K562 (cell line): Measurements from ENCODE around the gene PLEKHA8. TPM values are rescaled to one million over a fixed set of nuclear protein-coding genes. Genes with fewer than 3 reads are reported as not detected.

Experiments used
- BACH1 ChIP-seq: fragments of 200-800 bp; sonication (Bioruptor generic); IDR thresholded peaks from 2 replicates; pipeline ENCODE4 v1.6.1; 2016; ENCODE audit warnings: missing genetic modification characterization, missing compliant biosample characterization
- CBFA2T2 ChIP-seq: fragments of 450-650 bp; conservative IDR thresholded peaks from 2 replicates; pipeline ENCODE4 v1.6.1; 2017; ENCODE audit warnings: mild to moderate bottlenecking
- JUND ChIP-seq, 2 experiments: IDR thresholded peaks; 2 replicates in 1 of 2; 3 replicates in 1 of 2; pipeline ENCODE4 v1.6.1; 2011; ENCODE audit warnings: borderline replicate concordance in 2 of 2, low read depth in 2 of 2, low read length in 2 of 2, improper control_type of control experiment in 1 of 2, missing biosample characterization in 1 of 2, missing genetic modification characterization in 1 of 2, missing genetic modification reagents in 1 of 2
- NFIX ChIP-seq: fragments of 250-450 bp; sonication (Bioruptor Pico); IDR thresholded peaks from 2 replicates; pipeline ENCODE4 v1.4.0; 2020; ENCODE audit warnings: low read depth, mild to moderate bottlenecking, moderate library complexity
- PATZ1 ChIP-seq: fragments of 250-450 bp; sonication (Bioruptor Pico); IDR thresholded peaks from 2 replicates; pipeline ENCODE4 v1.5.0; 2020; ENCODE audit warnings: mild to moderate bottlenecking, borderline replicate concordance
- THAP12 ChIP-seq: fragments of 250-450 bp; sonication (Bioruptor Pico); IDR thresholded peaks from 2 replicates; pipeline ENCODE4 v1.9.0; 2021; ENCODE audit warnings: mild to moderate bottlenecking, inconsistent platforms
- ZBTB17 ChIP-seq: fragments of 450-650 bp; formaldehyde crosslinking; IDR thresholded peaks from 2 replicates; pipeline ENCODE4 v1.4.0; 2020; ENCODE audit warnings: mild to moderate bottlenecking
- ZC3H11A ChIP-seq: IDR thresholded peaks from 2 replicates; pipeline ENCODE4 v1.6.1; 2012; ENCODE audit warnings: low read depth, low read length, improper control_type of control experiment
- ZKSCAN8 ChIP-seq: fragments of 200-800 bp; sonication (Bioruptor generic); IDR thresholded peaks from 2 replicates; pipeline ENCODE4 v1.6.1; 2016; ENCODE audit warnings: missing genetic modification characterization, missing compliant biosample characterization
- polyA plus RNA-seq, 8 experiments: library from polyadenylated mRNA; depleted of rRNA in 4 of 8; stranded (reverse) in 5 of 8; unstranded in 3 of 8; fragments of >200 nt; fragmentation: Nextera tagmentation in 2 of 8; fragmentation: Illumina TruSeq in 1 of 8; extraction: Ambion mirVana in 2 of 8; extraction: Trizol in 1 of 8; gene quantifications; 2 replicates each; pipeline versions ENCODE4 v1.2.1 to v1.2.3, GENCODE V29; 2011 to 2014; ENCODE audit warnings: inconsistent platforms in 1 of 8, missing spikeins in 1 of 8
- total RNA-seq, 7 experiments: library from RNA; depleted of rRNA in 6 of 7; stranded (reverse); fragments of >200 nt in 6 of 7; fragmentation: Illumina TruSeq in 2 of 7; extraction: Trizol in 2 of 7; gene quantifications; 2 replicates each; pipeline versions ENCODE4 v1.2.1 to v1.2.3, GENCODE V29; 2011 to 2021; ENCODE audit warnings: low replicate concordance in 1 of 7

PLEKHA8 gene
- total and polyA plus RNA-seq, 9 of the 15 experiments (the other 6 are each of a cell fraction or from before 2014, with no cell fraction given) = 3.2 to 16.3 (median 11.8) TPM

- TF ChIP-seq ZBTB17 (CRISPR knock-in tag) (no peak), ZC3H11A (no peak), NFIX (CRISPR knock-in tag) (no peak), CBFA2T2 (no peak), ZKSCAN8 (CRISPR knock-in tag) (no peak), PATZ1 (no peak), BACH1 (no peak), JUND (IDR thresholded peaks at IDR 0.05; ENCODE audit: borderline replicate concordance, low read depth, low read length) (no peak), JUND (tag; IDR thresholded peaks at IDR 0.05; ENCODE audit: borderline replicate concordance, low read depth, low read length) (no peak), THAP12 (CRISPR knock-in tag) (no peak)
Observed at GRCh38 chr7:30169579-30169978, 141.4 kb downstream of the PLEKHA8 start (continued).
